GM12891 (cell line): ENCODE measurements around the gene AGO3.

Experiments used
- DNase-seq: peaks from one replicate; pipeline ENCODE4 v3.0.0; 2011; ENCODE audit warnings: low spot score; ENCODE audit not compliant: insufficient read length
- FAIRE-seq: peaks from 2 replicates; lab custom pipeline; 2011; peaks lifted over from hg19 to GRCh38; lab: Jason Lieb, UNC
- PAX5 ChIP-seq: IDR thresholded peaks from 2 replicates; pipeline ENCODE4 v1.6.1; 2011; ENCODE audit warnings: low read length, moderate library complexity, mild to moderate bottlenecking; ENCODE audit not compliant: insufficient read depth, severe bottlenecking
- POLR2A ChIP-seq: IDR thresholded peaks from 2 replicates; pipeline ENCODE4 v1.6.1; 2011; ENCODE audit warnings: low read depth, low read length, control low read depth
- POLR2AphosphoS5 ChIP-seq: IDR thresholded peaks from 2 replicates; pipeline ENCODE4 v1.6.1; 2011; ENCODE audit warnings: low read depth, low read length, control low read depth
- POU2F2 ChIP-seq: IDR thresholded peaks from 2 replicates; pipeline ENCODE4 v1.6.1; 2011; ENCODE audit warnings: low read depth, mild to moderate bottlenecking, control low read depth, low read length, moderate library complexity
- SPI1 ChIP-seq: IDR thresholded peaks from 2 replicates; pipeline ENCODE4 v1.6.1; 2011; ENCODE audit warnings: low read depth, low read length, control low read depth
- TAF1 ChIP-seq: IDR thresholded peaks from 2 replicates; pipeline ENCODE4 v1.6.1; 2011; ENCODE audit warnings: low read depth, low read length, control low read depth

AGO3 gene

GRCh38 chr1:36086529-36087232 lies 155.8 kb downstream of the AGO3 start:
- DNase-seq (no peak), FAIRE-seq (no peak)
- TF ChIP-seq SPI1: no peak

DNA sequence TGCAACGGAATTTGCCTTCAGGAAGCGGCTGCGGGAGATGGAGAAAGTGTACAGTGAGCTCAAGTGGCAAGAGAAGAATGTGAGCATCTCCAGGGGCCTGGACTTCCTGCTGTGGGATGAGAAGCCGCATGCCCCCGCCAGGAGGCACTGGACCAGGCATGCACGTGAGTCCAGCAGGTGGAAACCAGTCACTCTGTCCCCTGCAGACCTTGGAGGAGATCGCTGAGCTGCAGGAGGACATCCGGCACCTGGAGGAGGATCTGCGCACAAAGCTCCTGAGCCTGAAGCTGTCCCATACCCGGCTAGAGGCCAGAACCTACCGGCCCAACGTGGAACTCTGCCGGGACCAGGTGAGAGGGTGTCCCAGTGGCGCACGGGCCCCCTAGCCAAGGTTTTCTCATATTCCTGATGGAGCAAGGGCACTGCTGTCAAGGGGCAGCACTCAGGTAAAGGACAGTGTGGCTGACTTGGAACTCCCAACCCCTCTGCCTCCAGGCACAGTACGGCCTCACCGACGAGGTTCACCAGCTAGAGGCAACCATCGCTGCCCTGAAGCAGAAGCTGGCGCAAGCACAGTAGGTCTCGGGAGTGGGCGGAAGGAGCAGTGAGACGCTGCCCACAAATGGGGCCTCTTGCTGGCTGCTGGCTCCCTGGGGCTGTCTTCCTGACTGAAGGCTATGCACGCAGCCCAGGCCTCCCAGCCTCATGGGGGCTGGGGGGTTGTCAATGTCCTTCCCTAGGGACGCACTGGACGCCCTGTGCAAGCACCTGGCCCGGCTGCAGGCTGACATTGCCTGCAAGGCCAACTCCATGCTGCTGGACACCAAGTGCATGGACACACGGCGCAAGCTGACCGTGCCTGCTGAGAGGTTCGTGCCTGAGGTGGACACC lies 156.6 kb downstream of the AGO3 start:
- TF ChIP-seq PAX5 (no peak), POU2F2 (no peak), TAF1 (no peak), POLR2A (no peak), POLR2AphosphoS5 (no peak), SPI1 (no peak)
- FAIRE-seq (no peak), DNase-seq (no peak)

DNA sequence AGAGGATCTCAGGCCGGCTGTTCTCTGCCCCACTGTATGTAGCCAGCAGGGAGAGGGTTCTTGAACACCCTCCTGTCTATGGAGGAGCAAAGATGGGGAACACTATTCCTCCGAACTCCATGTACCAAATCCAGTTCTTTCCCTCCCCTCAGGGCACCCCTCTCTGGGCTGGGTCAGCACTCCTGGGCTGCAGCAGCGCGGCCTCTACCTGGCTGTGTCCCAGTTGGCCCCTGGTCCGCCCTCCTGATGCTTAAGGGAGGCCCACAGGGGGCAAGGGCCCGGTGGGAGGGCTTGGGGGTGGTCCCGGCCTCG lies 157.3 kb downstream of the AGO3 start:
- DNase-seq: no peak
- FAIRE-seq: no peak
- no peak for TF ChIP-seq SPI1
- no peak for TF ChIP-seq POLR2A
- no peak for TF ChIP-seq POU2F2
- TF ChIP-seq POLR2AphosphoS5: no peak
- no peak for TF ChIP-seq PAX5
- no peak for TF ChIP-seq TAF1

DNA sequence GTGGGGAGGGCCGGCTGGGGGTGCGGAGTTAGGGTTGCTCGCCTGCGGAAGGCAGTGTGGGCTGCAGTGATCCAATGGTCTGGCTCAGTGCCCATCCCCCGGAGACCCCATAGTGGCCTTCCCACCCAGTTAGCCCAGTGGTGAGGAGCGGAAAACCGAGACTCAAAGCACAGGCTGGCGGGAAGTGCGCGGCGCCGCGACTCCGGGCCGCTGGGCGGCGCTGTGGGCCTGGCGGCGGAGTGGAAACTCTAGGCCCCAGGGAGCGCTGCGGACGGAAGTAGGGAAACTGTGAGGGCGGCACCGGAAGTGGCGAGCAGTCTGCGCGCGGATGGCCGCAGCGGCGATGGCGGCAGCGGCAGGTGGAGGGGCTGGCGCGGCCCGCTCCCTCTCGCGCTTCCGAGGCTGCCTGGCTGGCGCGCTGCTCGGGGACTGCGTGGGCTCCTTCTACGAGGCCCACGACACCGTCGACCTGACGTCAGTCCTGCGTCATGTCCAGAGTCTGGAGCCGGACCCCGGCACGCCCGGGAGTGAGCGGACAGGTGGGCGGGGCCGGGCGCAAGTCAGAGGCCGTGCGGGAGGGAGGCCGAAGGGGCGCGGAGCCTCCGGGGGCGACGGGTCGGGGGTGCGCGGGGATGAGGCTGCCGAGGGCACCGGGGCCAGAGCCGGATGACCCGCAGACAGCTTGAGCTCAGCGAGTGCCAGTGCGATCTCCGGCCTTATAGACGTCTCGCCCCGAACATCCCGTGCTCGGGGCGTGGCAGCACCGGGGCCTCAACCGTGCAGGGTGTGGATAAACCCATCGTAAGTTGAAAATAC lies 157.9 kb downstream of the AGO3 start, which contains the start of gene ADPRS:
ADPRS (plus strand) TSS at position 316 of the 816 bp plus-strand sequence; CDS start at position 329, 13 bp downstream.
- FAIRE-seq: peak; percentile 98
- peak; percentile 98 for DNase-seq
- TF ChIP-seq TAF1: peak; percentile 96
- TF ChIP-seq POU2F2: peak; percentile 56; the same call in 1 of the 2 replicates
- TF ChIP-seq POLR2A: peak; percentile 97
- TF ChIP-seq POLR2AphosphoS5: peak; percentile 94
- TF ChIP-seq PAX5: peak; percentile 66
- TF ChIP-seq SPI1: peak; percentile 59

- DNase-seq (no peak), FAIRE-seq (no peak)
- TF ChIP-seq POU2F2: no peak
- no peak for TF ChIP-seq PAX5
- TF ChIP-seq POLR2AphosphoS5: no peak
- peak; percentile 53; the same call in 1 of the 2 replicates for TF ChIP-seq POLR2A
- TF ChIP-seq TAF1: peak; percentile 51; the same call in 1 of the 2 replicates
These were observed 158.7 kb downstream of the AGO3 start for GRCh38 chr1:36089393-36090121.

GRCh38 chr1:36091141-36091540 lies 160.2 kb downstream of the AGO3 start:
- no peak for DNase-seq
- FAIRE-seq: no peak
- peak; percentile 49 for TF ChIP-seq POLR2AphosphoS5
- no peak for TF ChIP-seq POU2F2

GRCh38 chr1:36091698-36092097 lies 160.8 kb downstream of the AGO3 start:
- DNase-seq (no peak), FAIRE-seq (no peak)
- TF ChIP-seq POU2F2: no peak
- TF ChIP-seq TAF1: no peak
- TF ChIP-seq POLR2AphosphoS5: no peak
- no peak for TF ChIP-seq PAX5
- no peak for TF ChIP-seq POLR2A
- TF ChIP-seq SPI1: no peak

DNA sequence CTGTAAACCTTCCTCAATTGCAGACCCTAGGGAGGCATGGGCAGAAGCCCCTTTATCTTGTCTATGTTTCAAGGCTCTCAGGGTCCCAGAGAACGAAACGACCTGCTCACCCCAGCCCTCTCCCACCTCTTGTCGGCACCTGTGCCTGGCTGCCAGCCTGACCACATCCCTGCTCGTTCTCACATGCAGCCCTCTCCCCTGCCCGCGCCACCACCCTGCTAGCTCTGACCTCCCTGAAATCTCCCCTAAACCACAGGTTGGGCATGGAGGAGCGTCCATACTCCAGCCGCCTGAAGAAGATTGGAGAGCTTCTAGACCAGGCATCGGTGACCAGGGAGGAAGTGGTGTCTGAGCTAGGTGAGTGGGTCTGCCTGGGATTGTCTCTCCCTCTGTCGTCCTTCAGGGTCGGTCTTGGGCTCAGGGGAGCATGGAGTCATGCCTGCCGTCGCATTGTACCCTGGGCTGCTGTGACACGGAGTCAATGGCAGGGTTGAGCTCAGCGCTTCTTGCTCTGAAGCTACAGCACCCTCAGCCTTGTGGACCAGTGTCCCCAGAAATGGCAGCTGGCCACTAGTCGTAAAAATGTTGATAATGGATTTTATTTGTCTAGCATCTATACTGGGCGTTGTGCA lies 161.4 kb downstream of the AGO3 start:
- no peak for TF ChIP-seq POU2F2
- no peak for TF ChIP-seq PAX5
- no peak for TF ChIP-seq POLR2A
- TF ChIP-seq TAF1: no peak
- TF ChIP-seq POLR2AphosphoS5: no peak
- TF ChIP-seq SPI1: no peak

DNA sequence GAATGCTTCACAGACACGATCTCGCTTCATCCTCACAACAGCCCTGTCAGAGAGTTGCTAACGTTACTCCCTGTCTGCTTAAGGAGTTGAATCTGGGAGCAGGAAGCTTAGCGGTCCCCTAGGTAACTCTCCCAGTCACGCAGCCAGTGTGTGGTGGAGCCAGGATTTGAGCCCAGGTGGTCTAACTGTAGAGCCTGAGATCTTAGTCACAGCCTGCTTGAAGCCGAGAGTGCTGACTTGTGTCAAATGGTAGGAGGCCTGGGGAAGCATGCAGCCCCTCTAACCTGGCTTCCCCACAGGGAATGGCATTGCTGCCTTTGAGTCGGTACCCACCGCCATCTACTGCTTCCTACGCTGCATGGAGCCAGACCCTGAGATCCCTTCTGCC lies 161.9 kb downstream of the AGO3 start:
- DNase-seq (no peak), FAIRE-seq (no peak)
- TF ChIP-seq TAF1: no peak
- TF ChIP-seq POLR2AphosphoS5: no peak
- no peak for TF ChIP-seq SPI1
- no peak for TF ChIP-seq POLR2A
- no peak for TF ChIP-seq POU2F2
- TF ChIP-seq PAX5: no peak

More for the DNA sequence above, 161.4 kb downstream of the AGO3 start:
- DNase-seq (no peak), FAIRE-seq (no peak)
